ENCODE results near the gene GOLPH3L. TPM values are rescaled to one million over a fixed set of nuclear protein-coding genes. Genes with fewer than 3 reads are reported as not detected.
A peak's percentile ranks its signal among the peaks of the same experiment; 100 is the strongest.
"Not testable (repeated sequence)": the region's sequence is repeated elsewhere in the genome, so short reads cannot be mapped to it uniquely, and the experiment has no call there.

The GOLPH3L gene
- total and polyA plus RNA-seq, 3 experiments from 2014 or later, result 18.1 to 23.1 (median 20.0) TPM

DNA sequence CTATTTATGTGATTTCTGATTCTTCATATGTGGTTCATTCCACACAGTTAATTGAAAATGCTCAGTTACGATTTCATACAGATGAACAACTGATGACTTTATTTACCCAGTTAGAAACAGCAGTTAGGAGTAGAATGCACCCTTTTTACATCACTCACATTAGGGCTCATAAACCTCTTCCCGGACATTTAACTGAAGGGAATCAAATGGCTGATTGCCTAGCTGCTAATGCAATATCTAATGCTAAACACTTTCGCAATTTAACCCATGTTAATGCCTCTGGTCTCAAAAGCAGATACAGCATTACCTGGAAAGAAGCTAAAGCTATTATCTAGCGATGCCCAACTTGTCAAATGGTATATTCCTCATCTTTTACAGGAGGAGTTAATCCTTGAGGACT is 39.9 kb downstream of the GOLPH3L start:
- CTCF ChIA-PET, result interaction anchor here (1.1 kb wide), 1 partner anchor 96 kb away, joined by 5 read pairs; no protein-coding TSS in a partner anchor
- H3K27me3 ChIP-seq (ENCODE audit: insufficient read depth, low read length, poor library complexity, severe bottlenecking); H3K4me3 ChIP-seq (ENCODE audit: low read length); H3K9me3 ChIP-seq (ENCODE audit: low read length); H3K27me3 Mint-ChIP-seq; POLR2A ChIA-PET; H3K4me1 ChIP-seq (ENCODE audit: insufficient read depth, low read length); DNase-seq; H3K9me3 Mint-ChIP-seq; H3K27ac ChIP-seq (ENCODE audit: low read depth, low read length); H3K4me1 Mint-ChIP-seq; H3K4me3 Mint-ChIP-seq; H3K27ac Mint-ChIP-seq: not testable (repeated sequence)
- H3K36me3 Mint-ChIP-seq, result peaks cover 0 to 65% (median 17%) of the 10 kb centered on the region in 3 donors
- H3K36me3 ChIP-seq (ENCODE audit: insufficient read depth, low read length), result peaks cover 11% of the 10 kb centered on the region

- DNase-seq; H3K4me3 ChIP-seq (ENCODE audit: low read length); H3K9me3 Mint-ChIP-seq; POLR2A ChIA-PET; H3K27me3 ChIP-seq (ENCODE audit: insufficient read depth, low read length, poor library complexity, severe bottlenecking); H3K9me3 ChIP-seq (ENCODE audit: low read length); H3K4me1 Mint-ChIP-seq; H3K27ac ChIP-seq (ENCODE audit: low read depth, low read length); H3K4me3 Mint-ChIP-seq; H3K4me1 ChIP-seq (ENCODE audit: insufficient read depth, low read length); H3K27me3 Mint-ChIP-seq: not testable (repeated sequence)
- CTCF ChIA-PET, result interaction anchor here (1.6 kb wide), 1 partner anchor 94 kb away, joined by 4 read pairs; no protein-coding TSS in a partner anchor
- peaks cover 11% of the 10 kb centered on the region for H3K36me3 ChIP-seq (ENCODE audit: insufficient read depth, low read length)
- Mint-ChIP-seq H3K27ac (peak overlapping the region in 1 of 8 donors; percentile 77), H3K36me3 (peaks cover 0 to 59% (median 12%) of the 10 kb centered on the region in 3 donors)
Observed at GRCh38 chr1:150654635-150655034, 42.3 kb downstream of the GOLPH3L start.

GRCh38 chr1:150650193-150650592 is 46.8 kb downstream of the GOLPH3L start:
- H3K9me3 Mint-ChIP-seq, result no peaks in the 10 kb centered on the region
- no peak overlapping the region for H3K4me3 ChIP-seq (ENCODE audit: low read length)
- no peaks in the 10 kb centered on the region for H3K9me3 ChIP-seq (ENCODE audit: low read length)
- no peaks in the 10 kb centered on the region for H3K4me1 ChIP-seq (ENCODE audit: insufficient read depth, low read length)
- no peaks in the 10 kb centered on the region for H3K27me3 ChIP-seq (ENCODE audit: insufficient read depth, low read length, poor library complexity, severe bottlenecking)
- H3K36me3 ChIP-seq (ENCODE audit: insufficient read depth, low read length), result peaks cover 39% of the 10 kb centered on the region
- no peak overlapping the region for H3K4me3 Mint-ChIP-seq
- H3K27ac Mint-ChIP-seq, result no peak overlapping the region
- peaks cover 2 to 7% (median 6%) of the 10 kb centered on the region in 3 donors for H3K4me1 Mint-ChIP-seq
- DNase-seq, result no peak
- POLR2A ChIA-PET, result no interaction called here
- H3K27ac ChIP-seq (ENCODE audit: low read depth, low read length), result no peak overlapping the region
- peaks cover 0 to 2% of the 10 kb centered on the region in 2 donors for H3K27me3 Mint-ChIP-seq
- CTCF ChIA-PET, result no interaction called here
- peaks cover 0 to 64% (median 11%) of the 10 kb centered on the region in 3 donors for H3K36me3 Mint-ChIP-seq

DNA sequence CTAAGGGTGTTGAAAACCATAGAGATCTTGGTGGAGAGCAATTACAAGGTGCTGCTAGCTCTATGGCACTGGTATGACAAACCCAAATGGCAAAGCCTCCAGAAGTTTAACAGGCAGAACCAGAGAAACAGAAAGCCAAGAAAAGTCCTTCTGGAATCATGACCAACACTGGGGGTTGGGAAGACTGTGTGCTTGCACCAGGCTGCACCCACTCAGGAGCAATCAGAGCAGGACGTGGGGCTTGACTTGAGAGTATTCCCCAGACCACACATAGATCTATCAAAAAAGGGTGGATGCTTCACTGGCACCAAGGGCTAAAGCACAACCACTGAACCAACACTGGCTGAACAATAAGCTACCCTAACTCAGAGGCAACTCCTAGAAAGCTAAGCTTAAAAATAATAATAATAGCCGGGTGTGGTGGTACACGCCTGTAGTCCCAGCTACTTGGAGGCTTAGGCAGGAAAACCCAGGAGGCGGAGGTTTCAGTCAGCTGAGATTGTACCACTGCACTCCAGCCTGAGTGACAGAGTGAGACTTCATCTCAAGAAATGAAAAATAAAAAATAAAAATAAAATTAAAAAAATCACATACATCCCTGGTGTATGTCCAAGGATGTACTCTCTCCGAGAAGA is 47.4 kb downstream of the GOLPH3L start:
- Mint-ChIP-seq H3K4me1 (peaks cover 2 to 7% (median 6%) of the 10 kb centered on the region in 3 donors), H3K27ac (no peak overlapping the region), H3K4me3 (no peak overlapping the region), H3K27me3 (peaks cover 0 to 2% of the 10 kb centered on the region in 2 donors), H3K36me3 (peaks cover 0 to 61% (median 8%) of the 10 kb centered on the region in 3 donors), H3K9me3 (no peaks in the 10 kb centered on the region)
- H3K4me3 ChIP-seq (ENCODE audit: low read length), result no peak overlapping the region
- DNase-seq, result no peak
- H3K4me1 ChIP-seq (ENCODE audit: insufficient read depth, low read length), result no peaks in the 10 kb centered on the region
- CTCF ChIA-PET, result no interaction called here
- H3K27ac ChIP-seq (ENCODE audit: low read depth, low read length), result no peak overlapping the region
- POLR2A ChIA-PET, result no interaction called here
- H3K27me3 ChIP-seq (ENCODE audit: insufficient read depth, low read length, poor library complexity, severe bottlenecking), result no peaks in the 10 kb centered on the region
- H3K36me3 ChIP-seq (ENCODE audit: insufficient read depth, low read length), result peaks cover 39% of the 10 kb centered on the region
- no peaks in the 10 kb centered on the region for H3K9me3 ChIP-seq (ENCODE audit: low read length)

DNA sequence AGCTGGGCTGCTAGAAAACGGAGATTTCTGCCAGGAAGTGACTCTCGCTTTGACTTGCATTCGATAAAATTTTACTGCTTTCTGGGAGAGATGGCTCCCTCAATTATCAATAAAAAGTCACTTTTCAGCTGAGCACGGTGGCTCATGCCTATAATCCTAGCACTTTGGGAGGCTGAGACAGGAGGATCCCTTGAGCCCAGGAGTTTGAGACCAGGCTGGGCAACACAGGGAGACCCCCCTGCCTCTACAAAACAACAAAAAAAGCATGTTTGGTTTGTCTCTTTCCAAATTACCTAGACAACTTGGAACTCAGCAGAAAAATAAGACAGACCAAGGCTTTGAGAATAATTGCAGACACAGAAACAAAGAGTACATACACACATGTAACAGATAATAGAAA is 54.7 kb downstream of the GOLPH3L start:
- Mint-ChIP-seq H3K4me1 (no peaks in the 10 kb centered on the region), H3K36me3 (peaks cover 0 to 18% (median 2%) of the 10 kb centered on the region in 3 donors), H3K9me3 (no peaks in the 10 kb centered on the region), H3K27me3 (no peaks in the 10 kb centered on the region), H3K27ac (no peak overlapping the region), H3K4me3 (no peak overlapping the region)
- no peaks in the 10 kb centered on the region for H3K4me1 ChIP-seq (ENCODE audit: insufficient read depth, low read length)
- POLR2A ChIA-PET, result no interaction called here
- peaks cover 11% of the 10 kb centered on the region for H3K36me3 ChIP-seq (ENCODE audit: insufficient read depth, low read length)
- H3K4me3 ChIP-seq (ENCODE audit: low read length), result no peak overlapping the region
- CTCF ChIA-PET, result no interaction called here
- no peaks in the 10 kb centered on the region for H3K9me3 ChIP-seq (ENCODE audit: low read length)
- no peak for DNase-seq
- H3K27me3 ChIP-seq (ENCODE audit: insufficient read depth, low read length, poor library complexity, severe bottlenecking), result no peaks in the 10 kb centered on the region
- no peak overlapping the region for H3K27ac ChIP-seq (ENCODE audit: low read depth, low read length)

DNA sequence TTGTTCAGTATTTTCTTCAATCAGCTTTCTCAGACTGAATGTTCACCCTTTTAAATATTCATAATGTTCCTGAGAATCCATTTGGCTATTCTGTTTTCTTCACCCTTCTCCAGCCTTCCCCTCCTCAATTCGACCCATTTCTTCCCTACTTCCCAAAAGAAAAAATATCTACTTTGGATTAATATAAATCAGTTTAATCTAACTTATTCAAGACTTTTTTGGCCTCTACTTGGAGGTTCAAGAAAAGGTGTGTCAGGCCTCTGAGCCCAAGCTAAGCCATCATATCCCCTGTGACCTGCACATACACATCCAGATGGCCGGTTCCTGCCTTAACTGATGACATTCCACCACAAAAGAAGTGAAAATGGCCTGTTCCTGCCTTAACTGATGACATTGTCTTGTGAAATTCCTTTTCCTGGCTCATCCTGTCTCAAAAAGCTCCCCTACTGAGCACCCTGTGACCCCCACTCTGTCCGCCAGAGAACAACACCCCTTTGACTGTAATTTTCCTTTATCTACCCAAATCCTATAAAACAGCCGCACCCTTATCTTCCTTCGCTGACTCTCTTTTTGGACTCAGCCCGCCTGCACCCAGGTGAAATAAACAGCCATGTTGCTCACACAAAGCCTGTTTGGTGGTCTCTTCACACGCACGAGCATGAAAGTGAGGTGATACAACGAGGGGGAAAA is 55.7 kb downstream of the GOLPH3L start:
- H3K36me3 ChIP-seq (ENCODE audit: insufficient read depth, low read length); POLR2A ChIA-PET; H3K4me3 ChIP-seq (ENCODE audit: low read length); H3K9me3 ChIP-seq (ENCODE audit: low read length); CTCF ChIA-PET; H3K4me1 Mint-ChIP-seq; H3K27me3 ChIP-seq (ENCODE audit: insufficient read depth, low read length, poor library complexity, severe bottlenecking); H3K4me3 Mint-ChIP-seq; H3K27me3 Mint-ChIP-seq; H3K27ac ChIP-seq (ENCODE audit: low read depth, low read length); H3K9me3 Mint-ChIP-seq; H3K4me1 ChIP-seq (ENCODE audit: insufficient read depth, low read length); H3K36me3 Mint-ChIP-seq; DNase-seq: not testable (repeated sequence)
- peak overlapping the region in 1 of 8 donors; percentile 24 for H3K27ac Mint-ChIP-seq

DNA sequence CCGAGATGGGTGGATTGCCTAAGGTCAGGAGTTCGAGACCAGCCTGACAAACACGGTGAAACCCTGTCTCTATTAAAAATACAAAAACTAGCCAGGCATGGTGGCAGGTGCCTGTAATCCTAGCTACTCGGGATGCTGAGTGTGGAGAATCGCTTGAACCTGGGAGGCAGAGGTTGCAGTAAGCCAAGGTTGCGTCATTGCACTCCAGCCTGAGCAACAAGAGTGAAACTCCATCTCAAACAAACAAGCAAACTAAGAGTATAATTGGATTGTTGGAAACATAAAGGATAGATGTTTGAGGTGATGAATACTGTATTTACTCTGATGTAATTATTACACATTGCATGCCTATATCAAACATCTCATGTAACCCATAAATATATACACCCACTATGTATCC is 58.5 kb downstream of the GOLPH3L start:
- H3K4me1 ChIP-seq (ENCODE audit: insufficient read depth, low read length); H3K27ac Mint-ChIP-seq; H3K27me3 Mint-ChIP-seq; H3K9me3 Mint-ChIP-seq; H3K4me1 Mint-ChIP-seq; H3K27ac ChIP-seq (ENCODE audit: low read depth, low read length); H3K36me3 Mint-ChIP-seq; CTCF ChIA-PET; POLR2A ChIA-PET; H3K4me3 ChIP-seq (ENCODE audit: low read length); DNase-seq; H3K36me3 ChIP-seq (ENCODE audit: insufficient read depth, low read length); H3K27me3 ChIP-seq (ENCODE audit: insufficient read depth, low read length, poor library complexity, severe bottlenecking); H3K9me3 ChIP-seq (ENCODE audit: low read length); H3K4me3 Mint-ChIP-seq: not testable (repeated sequence)

DNA sequence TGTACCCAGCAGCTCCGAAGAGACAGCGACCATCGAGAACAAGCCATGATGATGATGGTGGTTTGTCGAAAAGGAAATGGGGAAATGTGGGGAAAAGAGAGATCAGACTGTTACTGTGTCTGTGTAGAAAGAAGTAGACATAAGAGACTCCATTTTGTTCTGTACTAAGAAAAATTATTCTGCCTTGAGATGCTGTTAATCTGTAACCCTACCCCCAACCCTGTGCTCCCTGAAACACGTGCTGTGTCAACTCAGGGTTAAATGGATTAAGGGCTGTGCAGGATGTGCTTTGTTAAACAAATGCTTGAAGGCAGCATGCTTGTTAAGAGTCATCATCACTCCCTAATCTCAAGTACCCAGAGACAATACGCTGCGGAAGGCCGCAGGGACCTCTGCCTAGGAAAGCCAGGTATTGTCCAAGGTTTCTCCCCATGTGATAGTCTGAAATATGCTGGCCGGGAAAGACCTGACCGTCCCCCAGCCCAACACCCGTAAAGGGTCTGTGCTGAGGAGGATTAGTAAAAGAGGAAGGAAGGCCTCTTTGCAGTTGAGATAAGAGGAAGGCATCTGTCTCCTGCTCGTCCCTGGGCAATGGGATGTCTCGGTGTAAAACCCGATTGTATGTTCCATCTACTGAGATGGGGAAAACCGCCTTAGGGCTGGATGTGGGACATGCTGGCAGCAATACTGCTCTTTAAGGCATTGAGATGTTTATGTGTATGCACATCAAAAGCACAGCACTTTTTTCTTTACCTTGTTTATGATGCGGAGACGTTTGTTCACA is 61.9 kb downstream of the GOLPH3L start:
- CTCF ChIA-PET; H3K36me3 ChIP-seq (ENCODE audit: insufficient read depth, low read length); H3K9me3 Mint-ChIP-seq; H3K27ac Mint-ChIP-seq; H3K36me3 Mint-ChIP-seq; H3K4me1 ChIP-seq (ENCODE audit: insufficient read depth, low read length); H3K27me3 ChIP-seq (ENCODE audit: insufficient read depth, low read length, poor library complexity, severe bottlenecking); H3K9me3 ChIP-seq (ENCODE audit: low read length); H3K27ac ChIP-seq (ENCODE audit: low read depth, low read length); DNase-seq; H3K4me3 ChIP-seq (ENCODE audit: low read length); H3K27me3 Mint-ChIP-seq; POLR2A ChIA-PET; H3K4me1 Mint-ChIP-seq: not testable (repeated sequence)
- H3K4me3 Mint-ChIP-seq, result peak overlapping the region in 1 of 7 donors; percentile 22
